HepG2 (cell line): ENCODE data around the gene ACADSB.

Experiments
- ELK4 ChIP-seq: sonication (generic); formaldehyde crosslinking; IDR thresholded peaks from 2 replicates; pipeline ENCODE4 v1.9.0; 2021; ENCODE audit warnings: missing genetic modification reagents, borderline replicate concordance
- GZF1 ChIP-seq: sonication (generic); formaldehyde crosslinking; IDR thresholded peaks from 2 replicates; pipeline ENCODE4 v1.5.1; 2020; ENCODE audit warnings: mild to moderate bottlenecking, missing genetic modification reagents
- HNRNPUL1 ChIP-seq: fragments of 200-400 bp; formaldehyde crosslinking; IDR thresholded peaks from 2 replicates; pipeline ENCODE4 v1.6.1; 2017; ENCODE audit warnings: low read depth, mild to moderate bottlenecking, low read length, moderate library complexity
- POLR2AphosphoS5 ChIP-seq: IDR thresholded peaks from 2 replicates; pipeline ENCODE4 v1.6.1; 2012; ENCODE audit warnings: low read depth, low read length
- ZFX ChIP-seq: sonication (generic); formaldehyde crosslinking; IDR thresholded peaks from 2 replicates; pipeline ENCODE4 v1.4.0; 2020; ENCODE audit warnings: mild to moderate bottlenecking, low read depth, missing genetic modification reagents, moderate library complexity
- ZNF10 ChIP-seq: sonication (generic); formaldehyde crosslinking; IDR thresholded peaks from 2 replicates; pipeline ENCODE4 v1.4.0; 2020; ENCODE audit warnings: mild to moderate bottlenecking, low read depth, missing genetic modification reagents, borderline replicate concordance
- TF ChIP-seq, protein P1 (sequence below): IDR thresholded peaks from 2 replicates; pipeline ENCODE4 v1.6.1; 2016; ENCODE audit warnings: missing compliant biosample characterization, missing genetic modification reagents, borderline replicate concordance

DNA sequence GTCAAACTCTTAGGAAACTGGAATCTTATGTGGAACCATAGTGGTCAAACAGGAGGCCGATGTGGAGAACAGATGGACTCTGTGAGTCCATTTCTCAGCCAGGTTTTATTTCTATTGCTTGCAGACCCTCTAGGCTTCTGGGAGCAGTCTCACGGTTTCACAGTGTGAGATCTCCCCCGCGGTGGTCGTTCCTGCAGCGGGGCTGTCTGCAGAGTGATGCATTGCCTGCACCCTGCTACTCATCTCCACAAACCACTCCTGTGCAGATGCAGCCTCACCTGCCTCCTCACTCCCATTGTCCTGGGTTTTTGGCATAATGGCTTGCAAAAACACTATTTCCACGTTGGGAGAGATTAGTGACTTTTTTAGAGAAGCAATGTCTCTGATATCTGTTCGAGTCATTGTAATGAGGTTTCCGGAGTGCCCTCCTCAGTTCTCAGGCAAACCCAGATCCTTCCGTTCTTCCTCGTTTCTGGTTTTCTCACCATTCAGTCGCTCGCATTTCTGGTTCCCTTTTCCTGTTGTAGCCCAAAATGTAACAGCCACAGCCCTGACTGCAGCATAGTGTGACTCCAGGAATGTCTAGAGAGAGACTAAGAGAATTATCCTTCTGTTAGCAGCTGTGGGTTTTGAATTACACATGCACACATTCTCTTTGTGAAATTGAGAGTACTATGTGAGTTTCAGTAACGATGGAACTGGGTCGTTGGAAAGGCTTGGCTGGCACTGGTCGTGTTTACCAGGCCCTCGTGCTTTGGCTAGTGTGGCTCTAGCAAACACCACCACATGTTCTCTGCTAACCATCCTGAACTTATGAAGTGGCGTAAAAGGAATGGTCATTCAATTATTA is 30.2 kb downstream of the ACADSB start:
- no peak for TF ChIP-seq GZF1 (CRISPR knock-in tag)
- TF ChIP-seq POLR2AphosphoS5, result no peak
- no peak for TF ChIP-seq ELK4 (CRISPR knock-in tag)
- TF ChIP-seq ZFX, result no peak
- TF ChIP-seq ZNF10 (CRISPR knock-in tag), result no peak
- TF ChIP-seq, protein P1, sequence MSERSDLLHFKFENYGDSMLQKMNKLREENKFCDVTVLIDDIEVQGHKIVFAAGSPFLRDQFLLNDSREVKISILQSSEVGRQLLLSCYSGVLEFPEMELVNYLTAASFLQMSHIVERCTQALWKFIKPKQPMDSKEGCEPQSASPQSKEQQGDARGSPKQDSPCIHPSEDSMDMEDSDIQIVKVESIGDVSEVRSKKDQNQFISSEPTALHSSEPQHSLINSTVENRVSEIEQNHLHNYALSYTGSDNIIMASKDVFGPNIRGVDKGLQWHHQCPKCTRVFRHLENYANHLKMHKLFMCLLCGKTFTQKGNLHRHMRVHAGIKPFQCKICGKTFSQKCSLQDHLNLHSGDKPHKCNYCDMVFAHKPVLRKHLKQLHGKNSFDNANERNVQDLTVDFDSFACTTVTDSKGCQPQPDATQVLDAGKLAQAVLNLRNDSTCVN (CRISPR knock-in tag), result no peak
- no peak for TF ChIP-seq HNRNPUL1
